Dedifferentiated amniotic fluid mesenchymal stem cell (primary cell): ENCODE data around the gene LRP1.

Experiments
- DNase-seq: peaks from one replicate; pipeline ENCODE4 v3.0.0-alpha.2; 2016; ENCODE audit errors: extremely low spot score

LRP1 gene

DNA sequence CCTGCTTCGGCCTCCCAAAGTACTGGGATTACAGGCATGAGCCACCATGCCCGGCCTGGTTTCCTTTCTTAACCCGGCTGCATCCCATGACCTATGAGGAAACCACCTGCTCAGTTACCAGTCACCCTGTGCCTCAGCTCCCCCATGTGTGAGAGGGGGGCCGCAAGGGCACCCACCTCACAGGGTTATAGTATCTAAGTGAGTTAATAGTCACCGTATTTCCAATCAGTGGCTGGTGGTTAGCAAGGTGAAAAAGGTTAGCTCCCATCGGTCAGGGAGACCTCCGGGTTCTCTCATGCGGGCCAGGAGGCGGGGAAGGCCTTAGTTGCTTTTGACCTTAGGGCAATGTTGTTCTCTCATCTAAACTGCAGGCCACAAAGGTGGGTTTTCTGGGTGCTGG is 6.7 kb downstream of the LRP1 start:
- DNase-seq, result no peak

GRCh38 chr12:57135527-57136326 is 7.4 kb downstream of the LRP1 start:
- DNase-seq, result peak; percentile 16

DNA sequence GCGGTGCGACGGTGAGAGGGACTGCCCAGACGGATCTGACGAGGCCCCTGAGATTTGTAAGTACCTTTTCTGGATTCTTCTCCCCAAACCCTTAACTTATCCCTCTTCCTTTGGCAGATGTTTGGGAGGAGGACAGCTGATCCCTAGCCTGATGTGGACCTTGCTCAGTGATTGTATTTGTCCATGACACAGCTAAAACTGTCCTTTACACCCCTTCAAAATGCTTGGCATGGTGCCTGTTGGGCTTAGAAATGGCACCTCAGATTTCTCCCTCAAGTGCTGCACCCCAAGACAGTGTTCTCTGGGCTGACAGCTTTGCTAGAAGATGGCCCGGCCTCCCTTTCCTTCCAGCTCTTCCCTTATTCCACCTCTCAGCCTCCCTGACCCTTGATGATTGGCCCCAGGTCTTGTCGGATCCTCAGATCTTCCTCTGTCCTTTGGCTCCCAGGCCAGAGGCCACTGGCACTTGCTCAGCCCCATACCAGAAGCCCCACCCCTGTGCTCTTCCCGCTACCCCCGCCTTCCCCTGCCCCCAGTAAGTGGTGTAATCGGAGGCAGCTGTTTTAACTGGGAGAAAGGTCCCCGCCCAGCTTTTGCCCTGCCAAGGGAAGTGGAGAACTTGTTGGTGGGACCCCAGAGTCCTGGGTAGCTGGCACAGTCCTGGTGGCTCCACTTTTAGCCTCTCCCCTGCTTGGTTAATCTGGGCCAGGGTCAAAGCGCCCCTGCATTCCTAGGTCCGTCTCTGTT is 10.4 kb downstream of the LRP1 start:
- DNase-seq, result no peak

DNA sequence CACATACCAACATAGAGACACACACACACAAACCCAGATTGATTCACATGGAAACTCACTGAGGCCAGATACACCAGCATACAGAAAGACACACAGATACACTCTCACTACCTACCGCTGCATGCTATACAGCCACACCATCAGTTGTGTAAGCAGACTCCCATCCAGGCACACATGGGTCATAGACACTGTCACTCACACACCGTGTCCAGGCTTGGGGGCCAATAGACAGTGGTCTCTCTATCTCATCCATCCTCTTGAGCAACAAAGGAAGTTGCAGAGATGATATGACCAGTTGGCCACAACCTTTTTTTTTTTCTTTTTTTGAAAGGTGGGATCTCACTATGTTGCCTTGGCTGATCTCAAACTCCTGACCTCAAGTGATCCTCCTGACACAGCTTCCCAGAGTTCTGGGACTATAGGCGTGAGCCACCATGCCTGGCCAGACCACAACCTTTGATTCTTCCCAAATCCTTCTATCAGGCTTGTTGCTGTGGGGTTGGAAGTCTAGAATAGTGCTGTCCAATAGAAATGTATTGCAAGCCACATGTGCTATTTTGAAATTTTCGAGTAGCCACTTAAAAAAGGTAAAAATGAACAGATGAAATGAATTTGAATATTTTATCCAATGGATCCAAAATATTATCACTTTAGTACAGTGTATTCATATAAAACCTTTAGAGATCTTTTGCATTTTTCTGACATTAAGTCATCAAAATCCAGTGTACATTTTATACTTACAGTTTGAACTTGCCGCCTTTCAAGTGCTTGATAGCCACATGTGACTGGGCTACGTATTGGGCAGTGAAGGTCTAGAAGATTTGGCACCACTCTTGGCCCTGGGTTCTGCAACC is 11.7 kb downstream of the LRP1 start:
- DNase-seq, result no peak

DNA sequence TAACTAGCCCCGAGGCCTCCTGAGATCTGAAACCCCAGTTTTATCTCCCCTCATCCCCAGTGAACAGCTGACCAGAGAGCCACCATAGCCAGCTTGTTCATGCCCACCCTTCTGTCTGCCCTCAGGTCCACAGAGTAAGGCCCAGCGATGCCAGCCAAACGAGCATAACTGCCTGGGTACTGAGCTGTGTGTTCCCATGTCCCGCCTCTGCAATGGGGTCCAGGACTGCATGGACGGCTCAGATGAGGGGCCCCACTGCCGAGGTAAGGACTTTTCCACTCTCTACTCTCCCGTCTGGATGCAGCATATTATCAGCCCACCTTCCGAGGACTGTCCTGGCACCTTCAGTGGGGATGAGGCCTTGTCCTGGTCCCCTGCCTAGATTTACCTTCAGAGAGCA is 13.0 kb downstream of the LRP1 start:
- DNase-seq, result no peak

DNA sequence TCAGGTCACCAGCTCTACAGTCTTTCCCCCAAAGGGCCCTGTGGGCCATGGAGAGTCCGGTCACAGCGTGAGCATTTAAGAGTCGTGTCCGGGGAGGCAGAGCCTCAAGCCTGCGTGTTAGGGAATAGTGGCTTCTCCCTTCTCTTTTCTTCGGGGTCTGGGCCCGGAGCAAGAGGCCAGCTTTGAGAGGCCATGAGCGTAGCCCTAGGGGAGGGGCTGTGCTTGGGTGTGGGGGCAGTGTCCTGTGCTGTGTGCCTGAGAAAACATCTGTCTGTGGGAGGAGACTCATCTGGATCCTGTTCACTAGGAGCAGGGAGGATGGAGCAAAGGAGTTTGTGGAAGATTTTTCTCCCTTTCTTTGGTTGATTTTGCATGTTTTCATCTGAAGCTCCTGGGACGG is 13.8 kb downstream of the LRP1 start:
- DNase-seq, result no peak

- no peak for DNase-seq
Observed at GRCh38 chr12:57142727-57143126, 14.4 kb downstream of the LRP1 start.

DNA sequence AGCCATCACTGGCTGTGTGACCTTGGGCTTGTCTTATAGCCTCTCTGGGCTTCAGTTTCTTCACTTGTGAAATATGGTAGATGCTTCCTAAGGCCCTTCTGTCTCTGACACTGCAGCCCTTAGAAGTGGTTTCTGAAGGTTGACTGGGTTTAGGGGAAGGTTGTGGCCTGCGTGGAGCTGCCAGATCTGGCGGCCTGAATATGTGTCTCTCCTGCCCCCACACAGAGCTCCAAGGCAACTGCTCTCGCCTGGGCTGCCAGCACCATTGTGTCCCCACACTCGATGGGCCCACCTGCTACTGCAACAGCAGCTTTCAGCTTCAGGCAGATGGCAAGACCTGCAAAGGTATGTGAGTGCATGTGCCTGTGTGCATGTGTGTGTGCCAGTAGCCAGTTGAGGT is 15.2 kb downstream of the LRP1 start:
- no peak for DNase-seq

GRCh38 chr12:57145460-57146059 is 17.3 kb downstream of the LRP1 start:
- no peak for DNase-seq

DNA sequence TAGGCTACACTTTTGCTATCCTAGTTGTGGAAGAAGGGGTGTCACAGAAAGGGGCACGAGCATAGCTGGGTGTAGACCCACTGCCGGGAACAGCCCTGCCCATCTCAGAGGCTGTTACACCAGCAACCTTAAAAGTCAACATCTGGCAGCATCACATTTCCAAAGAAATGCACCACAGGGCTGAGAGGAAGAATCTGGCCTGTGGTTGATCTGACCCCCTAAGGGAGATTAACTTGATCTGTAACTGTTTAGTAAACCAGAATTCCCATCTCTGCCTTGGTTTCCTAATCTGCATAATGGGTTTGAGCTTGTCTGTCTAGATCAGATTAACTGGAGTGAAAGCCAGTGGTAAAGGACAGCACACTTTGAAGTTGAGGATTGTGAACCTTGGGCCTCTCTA is 17.8 kb downstream of the LRP1 start:
- no peak for DNase-seq

DNA sequence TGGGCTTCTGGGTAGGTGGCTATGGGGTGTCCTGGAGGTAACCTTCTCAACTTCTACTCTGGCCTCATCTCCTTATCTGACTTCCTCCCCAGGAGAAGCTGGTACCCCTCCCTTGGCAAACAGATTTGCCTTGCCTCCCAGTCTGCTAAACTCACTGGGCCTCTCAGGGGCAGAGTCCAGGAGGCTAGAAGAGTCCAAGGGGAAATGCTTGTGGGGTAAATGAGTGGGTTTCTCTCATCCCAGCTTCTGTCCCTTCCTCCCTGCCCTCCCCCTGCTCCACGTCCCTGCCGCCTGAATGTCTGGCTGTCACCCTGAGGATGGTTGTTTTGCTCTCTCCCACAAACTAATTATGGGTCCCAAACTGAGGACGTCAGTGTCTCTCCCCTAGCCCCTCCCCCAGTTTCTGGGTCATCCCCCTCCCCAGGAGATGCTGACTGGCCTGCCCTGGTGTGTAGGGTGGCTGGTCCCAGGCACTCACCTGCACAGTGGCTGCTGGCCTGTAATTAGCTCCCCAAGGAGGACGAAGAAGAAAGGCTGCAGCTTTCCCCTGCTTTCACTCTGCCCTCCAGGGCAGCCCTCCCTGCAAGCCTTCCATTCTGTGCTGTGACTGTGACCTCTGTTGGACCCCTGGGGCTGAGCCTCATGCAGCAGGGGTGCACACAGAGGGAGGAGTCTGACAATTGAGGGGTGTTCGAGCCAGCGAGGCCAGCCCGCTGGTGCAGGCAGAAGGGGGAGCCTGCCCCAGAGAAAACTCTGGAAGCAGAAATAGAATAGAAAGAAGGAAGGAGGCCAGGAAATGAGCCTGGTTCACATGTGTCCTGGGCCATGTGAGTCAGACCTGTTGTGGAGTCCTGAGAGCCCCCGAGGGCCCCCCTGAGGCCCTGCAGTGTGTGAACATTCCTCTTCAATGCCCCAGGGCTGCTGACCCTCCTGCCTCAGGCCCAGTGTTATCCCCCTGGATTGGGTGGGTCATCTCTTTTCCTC is 19.0 kb downstream of the LRP1 start, which contains the start of gene LRP1-AS:
LRP1-AS (minus strand) TSS at position 659 of the 984 bp plus-strand sequence.
- DNase-seq, result no peak

GRCh38 chr12:57148469-57149244 is 20.4 kb downstream of the LRP1 start:
- no peak for DNase-seq

DNA sequence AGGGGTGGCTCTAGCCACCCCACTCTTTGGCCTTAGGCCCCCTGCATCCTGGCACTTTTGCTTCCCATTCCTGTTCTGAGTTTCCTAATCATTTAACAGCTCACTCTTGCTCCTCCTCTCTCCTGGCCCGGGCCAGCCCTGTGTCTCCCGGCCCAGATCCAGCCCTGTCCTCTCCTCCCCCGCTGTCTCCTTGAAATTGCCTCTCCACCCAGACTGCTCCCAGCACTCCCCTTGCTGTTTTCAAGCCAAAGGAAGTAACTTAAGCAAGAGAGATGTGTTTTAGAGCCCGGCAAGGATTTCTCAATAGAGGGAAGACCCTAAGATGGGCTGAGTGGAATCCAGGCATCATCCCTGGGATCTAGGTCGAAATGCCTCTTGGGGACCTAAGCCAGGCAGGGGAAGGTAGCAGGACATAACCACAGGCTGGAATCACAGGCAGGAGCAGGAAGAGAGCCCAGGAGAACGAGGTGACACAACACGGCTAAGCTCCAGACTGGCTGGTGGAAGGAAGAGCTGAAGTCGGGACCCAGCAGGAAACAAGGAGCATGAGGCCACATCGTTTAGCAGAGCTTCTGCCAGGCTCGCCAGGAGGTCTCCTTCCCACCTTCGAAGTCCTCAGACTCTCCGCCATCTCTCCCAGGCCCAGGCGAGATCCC is 21.1 kb downstream of the LRP1 start:
- DNase-seq, result peak; percentile 52

- no peak for DNase-seq
Observed at GRCh38 chr12:57150400-57151000, 22.2 kb downstream of the LRP1 start.

DNA sequence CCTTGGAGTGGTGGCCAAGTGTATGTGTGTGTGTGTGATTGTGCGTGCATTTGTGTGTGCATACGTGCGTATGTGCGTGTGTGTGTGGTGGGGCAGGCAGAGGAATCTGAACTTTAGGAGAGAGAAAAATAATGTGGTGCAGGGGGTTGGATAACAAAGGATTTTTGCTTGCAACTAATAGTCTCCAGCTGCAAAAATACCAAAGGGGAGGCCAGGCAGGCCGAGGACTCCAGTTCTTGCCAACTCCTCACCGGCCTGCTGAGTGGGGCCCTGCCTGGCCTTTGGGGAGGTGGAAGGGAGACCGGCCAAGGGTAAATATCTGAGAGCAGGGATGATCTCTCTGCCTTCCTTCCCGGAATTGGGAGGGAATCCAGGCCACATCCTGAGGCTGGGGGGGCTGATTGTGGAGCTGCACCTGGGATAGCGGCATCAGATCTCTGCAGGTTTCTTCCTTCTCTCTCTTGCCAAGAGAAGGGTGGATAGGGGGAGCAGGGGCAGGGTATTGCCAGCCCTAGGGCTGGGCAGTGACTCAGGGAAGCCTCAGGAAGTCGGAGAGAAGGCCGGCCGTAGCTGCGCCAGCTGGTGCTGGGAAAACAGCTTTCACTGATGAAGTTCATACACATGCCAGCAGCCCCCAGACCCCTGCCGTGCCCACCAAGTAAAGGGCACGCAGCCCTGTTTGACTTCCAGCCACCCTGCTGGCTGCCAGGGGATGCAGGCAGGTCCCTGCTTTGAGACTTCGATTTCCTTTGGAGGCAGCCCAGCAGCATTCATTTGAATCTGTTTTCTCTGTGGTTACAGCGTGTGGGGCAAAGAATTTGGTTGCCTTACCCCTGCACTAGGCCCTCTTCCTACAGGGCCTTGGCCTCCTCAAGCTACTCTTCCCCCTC is 23.7 kb downstream of the LRP1 start:
- DNase-seq, result peak; percentile 57

DNA sequence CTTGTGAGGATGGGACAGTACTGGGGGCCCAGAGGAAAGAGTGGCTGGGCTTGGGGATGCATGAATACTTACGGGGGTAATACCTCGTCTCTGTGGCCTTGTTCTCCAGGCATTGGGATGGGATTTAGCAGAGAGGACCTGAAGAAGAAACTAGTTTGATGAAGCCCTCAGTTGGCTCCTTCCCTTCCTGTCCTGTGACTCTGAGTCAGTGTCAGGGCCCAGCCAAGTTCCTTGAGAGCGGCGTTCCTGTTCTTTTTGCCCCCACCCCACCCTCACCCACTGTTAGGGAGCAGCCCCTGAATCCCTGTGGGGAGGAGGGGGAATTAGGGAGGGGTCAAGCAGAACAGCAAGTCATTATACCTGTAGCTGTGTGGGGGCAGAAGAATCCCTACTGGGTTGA is 24.4 kb downstream of the LRP1 start:
- no peak for DNase-seq

DNA sequence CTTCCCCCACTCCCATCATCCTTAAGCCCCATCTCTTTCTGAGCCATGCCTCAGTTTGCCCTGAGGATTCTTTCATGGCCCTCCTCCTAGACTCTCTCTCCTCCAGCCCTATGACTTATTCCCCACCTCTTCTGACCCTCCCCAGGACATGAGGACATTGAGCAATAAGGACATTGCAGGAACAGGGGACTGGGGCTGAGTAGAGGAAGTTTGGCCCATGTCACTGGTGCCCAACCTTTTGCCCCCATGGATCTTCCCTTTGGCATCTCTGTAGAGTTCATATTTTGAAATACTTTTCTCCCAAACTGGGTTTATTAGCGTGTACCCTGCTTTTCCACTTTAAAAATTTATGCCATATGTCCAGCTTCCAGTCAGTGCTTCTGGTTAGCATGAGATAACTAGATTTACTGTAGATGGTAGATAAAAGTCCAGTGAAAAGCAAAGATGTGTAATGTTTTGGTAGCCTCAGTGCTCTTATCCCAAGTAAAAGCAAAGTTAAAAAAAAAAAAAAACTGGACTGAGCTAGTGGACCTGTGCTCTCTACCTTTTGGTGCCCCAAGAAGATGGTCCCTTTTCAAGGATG is 25.2 kb downstream of the LRP1 start:
- DNase-seq, result no peak
